ENCODE data around the gene CNNM3.
A peak's percentile ranks its signal among the peaks of the same experiment; 100 is the strongest.
"Not testable (repeated sequence)": the region's sequence is repeated elsewhere in the genome, so short reads cannot be mapped to it uniquely, and the experiment has no call there.

Gene CNNM3

DNA sequence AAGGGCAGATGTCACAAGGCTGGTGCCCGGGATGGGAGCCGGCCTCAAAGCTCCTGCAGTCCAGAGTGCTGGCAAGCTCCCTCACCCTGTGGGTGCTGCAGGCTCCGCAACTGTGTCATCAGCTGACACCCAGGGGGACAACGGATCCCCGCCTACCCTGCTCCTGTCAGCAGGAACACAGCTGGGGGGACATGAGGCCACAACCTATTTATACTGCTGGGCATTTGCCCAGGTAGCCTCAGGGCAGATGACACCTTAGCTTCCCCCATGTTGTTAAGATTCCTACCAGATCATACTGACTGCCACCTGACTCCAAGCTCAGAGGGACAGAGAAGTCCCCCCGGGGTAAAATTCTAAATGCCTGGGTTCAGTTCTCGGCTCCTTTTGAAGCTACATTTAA, 26.5 kb downstream of the CNNM3 start:
- DNase-seq = no peak

DNA sequence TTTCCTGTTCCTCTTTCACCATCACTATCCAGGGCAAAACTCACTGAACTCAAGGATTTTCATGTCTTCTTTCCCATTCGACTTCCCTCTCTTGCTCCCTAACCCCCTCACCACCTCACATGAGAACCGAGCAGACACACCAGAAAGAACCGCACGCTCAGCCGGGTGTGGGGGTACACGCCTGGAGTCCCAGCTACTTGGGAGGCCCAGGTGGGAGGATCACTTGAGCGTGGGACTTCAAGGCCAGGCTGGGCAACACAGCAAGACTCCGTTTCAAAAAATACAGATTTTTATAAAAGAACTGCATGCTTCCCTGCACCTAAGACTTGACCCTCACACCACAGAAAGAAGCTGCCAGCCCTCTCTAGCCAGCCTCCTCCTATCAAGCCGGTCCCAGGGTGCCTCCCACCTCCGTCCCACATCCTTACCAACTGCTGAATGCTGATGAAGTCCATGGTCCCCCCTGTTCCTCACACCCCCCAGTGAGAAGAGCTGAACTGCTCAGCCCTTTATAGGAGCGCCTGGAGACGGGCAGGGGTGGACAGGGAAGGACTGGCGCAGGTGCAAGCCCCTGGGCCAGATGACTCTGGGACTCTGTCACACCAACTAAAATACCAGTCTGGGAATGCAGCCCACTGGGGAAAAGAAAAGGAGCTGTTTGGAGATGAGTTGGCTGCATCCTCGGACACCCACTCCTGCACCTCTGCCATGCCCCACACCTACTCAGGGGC, 27.6 kb downstream of the CNNM3 start, which contains the start of gene ANKRD23:
Gene ANKRD23, minus strand, starts transcription at position 484 of the 731 bp plus-strand sequence. Its CDS starts 29 bp downstream, at position 455.
- no peak for DNase-seq

DNA sequence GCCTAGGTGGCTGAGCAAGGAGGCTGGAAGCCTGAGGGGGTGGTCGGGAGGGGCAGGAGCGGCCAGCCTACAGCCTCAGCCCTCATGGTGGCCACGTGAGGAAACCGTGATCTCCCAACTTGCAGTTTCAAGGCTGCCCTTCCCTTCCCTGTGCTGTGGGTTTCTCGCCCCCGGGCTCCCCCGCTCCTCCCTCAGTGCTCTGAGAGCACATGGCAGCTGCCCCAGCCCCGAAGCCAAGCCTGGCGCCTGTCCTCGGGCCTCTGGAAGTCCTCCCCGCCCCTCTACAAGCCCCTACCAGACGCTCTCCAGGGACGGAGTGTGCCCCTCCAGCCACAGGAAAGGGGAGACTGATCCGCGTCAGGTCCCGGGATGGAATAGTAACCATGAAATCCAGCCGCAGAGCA, 28.3 kb downstream of the CNNM3 start:
- no peak for DNase-seq

DNA sequence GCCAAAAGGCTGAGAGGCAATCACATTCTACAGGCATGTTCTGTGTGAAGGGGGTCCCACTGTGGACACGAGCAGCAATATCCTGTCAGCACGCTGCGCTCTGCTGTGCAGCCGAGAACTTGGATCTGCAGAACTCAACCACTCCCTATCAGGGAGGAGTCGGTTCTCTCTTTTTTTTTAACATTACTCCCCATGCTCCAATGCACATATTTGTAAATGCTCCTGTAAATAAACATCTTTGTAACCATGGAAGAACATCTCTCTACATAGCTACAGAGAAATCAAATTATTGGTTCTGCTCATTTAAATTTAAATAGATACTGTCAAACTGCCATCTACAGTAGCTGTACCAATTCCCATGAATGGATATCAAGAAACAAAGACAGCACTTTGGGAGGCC, 30.8 kb downstream of the CNNM3 start:
- no peak for DNase-seq

DNA sequence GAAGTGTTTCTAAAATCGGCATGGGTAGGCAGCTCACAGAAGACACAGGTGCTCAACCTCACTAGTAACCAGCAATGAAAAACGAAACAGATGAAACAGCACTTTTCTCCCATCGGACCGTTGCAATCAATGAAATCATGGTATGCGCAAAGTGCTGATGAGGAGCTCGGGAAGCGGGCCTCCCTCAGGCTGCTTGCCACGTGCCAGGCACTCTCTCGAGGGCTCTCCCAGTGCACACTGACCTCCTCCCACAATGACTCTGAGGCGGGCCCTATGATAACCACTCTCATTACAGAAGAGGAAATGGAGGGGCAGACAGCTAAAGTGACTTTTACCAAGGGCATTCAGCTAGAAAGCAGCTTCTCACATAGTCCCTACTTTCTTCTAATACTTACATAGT, 31.5 kb downstream of the CNNM3 start:
- DNase-seq = no peak

DNA sequence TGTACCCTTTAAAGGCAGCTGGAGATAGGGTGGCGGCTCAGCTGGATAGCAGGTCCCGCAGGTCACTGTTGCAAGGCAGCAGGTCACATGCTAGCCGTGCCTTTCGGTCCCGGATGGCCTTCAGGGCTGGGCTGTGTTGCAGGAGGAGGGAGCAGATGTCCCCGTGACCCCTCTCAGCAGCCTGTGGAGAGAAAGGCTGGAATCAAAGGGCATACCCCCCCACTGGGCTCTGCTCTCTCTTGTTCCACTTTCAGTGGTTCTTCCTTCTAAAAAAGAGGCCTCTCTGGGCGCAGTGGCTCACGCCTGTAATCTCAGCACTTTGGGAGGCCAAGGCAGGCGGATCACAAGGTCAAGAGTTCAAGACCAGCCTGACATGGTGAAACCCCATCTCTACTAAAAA, 32.2 kb downstream of the CNNM3 start:
- DNase-seq = no peak

DNA sequence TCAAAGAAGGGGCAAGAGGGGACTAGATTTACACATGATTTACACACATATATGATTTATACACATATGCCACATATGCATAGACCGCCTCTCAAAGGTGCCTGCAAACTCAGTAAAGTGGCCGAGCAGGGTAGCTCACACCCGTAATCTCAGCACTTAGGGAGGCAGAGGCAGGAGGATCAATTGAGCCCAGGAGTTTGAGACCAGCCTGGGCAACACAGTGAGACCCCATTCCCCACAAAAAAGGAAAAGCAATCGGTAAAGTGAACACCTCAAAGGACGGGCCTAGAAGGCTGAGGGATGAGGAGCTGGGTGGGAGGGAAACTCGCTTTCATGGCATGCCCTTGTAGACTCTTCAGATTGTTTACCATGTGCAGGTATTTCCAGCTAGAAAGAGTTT, 36.6 kb downstream of the CNNM3 start:
- DNase-seq = no peak

DNA sequence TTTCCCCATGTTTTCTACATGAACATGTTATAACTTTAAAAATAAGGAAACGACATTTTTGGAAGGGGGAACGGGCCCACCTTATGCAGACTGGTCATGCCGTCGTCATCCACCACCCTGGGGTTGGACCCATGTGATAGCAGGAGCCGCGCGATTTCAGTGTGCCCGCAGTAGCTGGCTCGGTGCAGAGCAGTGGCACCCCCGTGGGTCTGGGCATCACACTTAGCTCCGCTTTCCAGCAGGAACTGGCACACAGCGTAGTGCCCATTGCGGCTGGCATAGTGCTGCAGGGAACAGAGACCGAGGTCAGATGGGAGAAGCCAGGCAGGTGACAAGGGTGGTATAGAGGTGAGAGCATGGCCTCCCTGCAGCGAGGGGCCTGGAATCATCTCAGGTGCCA, 37.3 kb downstream of the CNNM3 start:
- DNase-seq = no peak

DNA sequence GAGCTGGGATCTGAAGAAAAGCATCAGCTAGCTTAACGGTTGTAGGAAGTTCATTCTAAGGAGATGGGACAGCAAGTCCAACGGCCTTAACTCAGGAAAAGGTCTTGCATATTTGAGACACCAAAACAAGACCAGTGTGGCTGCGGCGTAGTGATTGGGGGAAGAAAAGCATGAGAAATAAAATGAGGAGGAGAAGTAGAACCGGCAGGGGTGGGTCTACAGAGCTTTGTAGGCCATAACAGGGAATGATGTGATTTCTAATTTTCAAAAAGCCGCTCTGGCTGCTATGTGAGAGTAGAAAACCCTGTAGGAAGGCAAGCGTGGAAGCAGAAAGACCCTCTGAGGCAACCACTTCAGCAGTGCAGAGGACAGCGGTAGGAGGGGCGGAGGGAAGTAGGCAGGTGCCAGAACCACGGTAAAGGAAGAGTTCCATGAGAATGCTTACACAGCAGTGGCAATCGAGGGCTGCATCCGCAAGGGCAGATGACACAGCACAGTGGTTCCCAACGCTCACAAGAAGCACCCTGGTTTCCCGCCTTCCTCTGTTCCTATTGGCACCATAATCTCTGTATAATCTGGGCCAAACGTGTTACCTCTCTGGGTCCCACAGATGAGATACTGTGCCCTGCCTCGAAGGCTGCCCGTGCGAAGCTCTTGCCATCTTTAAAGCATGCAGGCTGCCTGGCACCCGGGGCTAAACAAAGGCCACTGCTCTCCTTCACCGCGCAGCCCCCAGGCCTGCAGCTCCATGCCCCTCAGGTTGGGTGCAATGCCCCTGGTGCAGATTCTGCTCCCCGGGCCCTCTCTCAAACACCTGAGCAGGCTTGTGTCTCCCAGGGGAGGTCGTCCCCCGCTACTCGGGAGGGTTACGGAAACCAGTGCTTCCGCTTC, 41.0 kb downstream of the CNNM3 start:
- DNase-seq = peak; percentile 33

DNA sequence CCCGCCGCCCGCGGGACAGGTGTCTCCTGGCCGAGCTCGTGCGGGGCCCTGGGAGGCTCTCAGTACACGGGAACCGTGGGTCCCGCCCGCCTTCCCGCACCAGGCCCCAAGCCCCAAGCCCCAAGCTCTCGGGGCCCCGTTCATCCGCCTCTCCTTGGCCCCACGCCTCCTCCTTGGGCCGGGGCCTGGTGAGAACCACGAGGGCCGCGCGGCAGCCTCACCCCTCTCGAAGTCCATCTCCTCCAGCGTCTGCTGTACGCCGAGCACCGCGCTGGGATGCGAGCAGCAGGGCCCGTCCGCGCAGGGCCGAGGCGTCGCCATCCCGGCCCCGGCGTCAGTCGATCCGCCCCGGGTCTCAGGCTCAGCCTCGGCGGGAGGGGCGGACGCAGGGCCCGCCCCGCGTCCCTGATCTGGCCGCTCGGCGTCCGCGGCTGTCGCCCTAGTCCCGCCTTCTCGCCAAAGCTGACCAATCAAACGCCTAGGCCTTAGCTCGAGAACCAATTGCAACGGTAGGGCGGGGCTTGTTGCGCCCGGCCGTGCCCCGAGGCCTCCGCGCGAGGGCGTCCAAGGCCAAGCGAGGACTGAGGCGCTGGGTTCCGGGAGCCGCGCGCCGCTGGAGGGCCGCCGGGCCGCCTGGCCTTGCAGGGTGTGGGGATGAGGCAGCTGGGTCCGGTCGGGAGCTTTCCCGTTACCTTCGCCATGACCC, 41.8 kb downstream of the CNNM3 start, which contains the start of gene ANKRD39:
Gene ANKRD39, minus strand, starts transcription at position 350 of the 706 bp plus-strand sequence. Its CDS starts 29 bp downstream, at position 321.
- DNase-seq = peak; percentile 99

DNA sequence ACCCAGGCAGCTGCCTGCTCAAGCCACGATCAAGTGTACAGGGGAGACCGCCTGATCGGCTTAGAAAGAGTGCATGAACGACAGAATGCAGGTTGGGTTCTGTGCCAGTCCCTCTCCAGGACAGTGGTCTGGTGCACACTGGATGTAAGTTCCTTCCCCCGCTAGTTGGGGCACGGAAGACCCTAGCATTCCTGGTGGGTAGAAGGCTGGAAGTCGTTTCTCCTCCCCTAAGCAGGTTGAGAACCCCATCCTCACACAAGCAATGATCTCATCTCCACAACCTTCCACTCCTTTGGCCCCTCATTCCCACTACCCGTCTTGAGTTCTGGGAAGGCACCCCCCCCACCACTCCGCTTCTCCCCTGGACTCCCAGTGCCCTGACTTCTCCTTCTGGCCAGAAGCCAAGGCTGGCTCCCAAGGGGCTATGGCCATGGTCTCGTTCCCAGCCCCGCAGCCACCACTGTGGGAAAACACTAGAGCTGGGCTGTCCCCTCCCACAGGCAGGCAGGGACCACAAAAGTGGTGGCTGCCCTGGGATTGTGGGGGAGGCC, 43.1 kb downstream of the CNNM3 start:
- DNase-seq = no peak

DNA sequence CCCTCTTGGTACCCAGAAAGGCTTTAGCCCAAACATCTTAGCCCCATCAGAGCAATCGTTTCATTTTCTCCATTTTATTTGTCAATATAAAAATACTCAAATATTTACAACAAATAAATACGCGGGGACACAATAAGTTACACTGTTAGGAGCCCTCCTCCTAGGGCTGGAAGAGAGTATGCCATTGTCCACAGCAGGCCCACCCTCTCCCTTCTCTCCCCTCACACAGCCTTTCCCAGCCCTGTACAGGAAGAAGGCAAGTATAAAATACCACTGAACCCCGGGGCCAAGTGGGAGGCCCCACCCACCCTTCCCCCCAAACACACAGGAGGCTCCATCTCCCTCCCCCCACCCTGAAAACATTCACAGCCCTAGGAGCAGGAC, 43.6 kb downstream of the CNNM3 start:
- no peak for DNase-seq

DNA sequence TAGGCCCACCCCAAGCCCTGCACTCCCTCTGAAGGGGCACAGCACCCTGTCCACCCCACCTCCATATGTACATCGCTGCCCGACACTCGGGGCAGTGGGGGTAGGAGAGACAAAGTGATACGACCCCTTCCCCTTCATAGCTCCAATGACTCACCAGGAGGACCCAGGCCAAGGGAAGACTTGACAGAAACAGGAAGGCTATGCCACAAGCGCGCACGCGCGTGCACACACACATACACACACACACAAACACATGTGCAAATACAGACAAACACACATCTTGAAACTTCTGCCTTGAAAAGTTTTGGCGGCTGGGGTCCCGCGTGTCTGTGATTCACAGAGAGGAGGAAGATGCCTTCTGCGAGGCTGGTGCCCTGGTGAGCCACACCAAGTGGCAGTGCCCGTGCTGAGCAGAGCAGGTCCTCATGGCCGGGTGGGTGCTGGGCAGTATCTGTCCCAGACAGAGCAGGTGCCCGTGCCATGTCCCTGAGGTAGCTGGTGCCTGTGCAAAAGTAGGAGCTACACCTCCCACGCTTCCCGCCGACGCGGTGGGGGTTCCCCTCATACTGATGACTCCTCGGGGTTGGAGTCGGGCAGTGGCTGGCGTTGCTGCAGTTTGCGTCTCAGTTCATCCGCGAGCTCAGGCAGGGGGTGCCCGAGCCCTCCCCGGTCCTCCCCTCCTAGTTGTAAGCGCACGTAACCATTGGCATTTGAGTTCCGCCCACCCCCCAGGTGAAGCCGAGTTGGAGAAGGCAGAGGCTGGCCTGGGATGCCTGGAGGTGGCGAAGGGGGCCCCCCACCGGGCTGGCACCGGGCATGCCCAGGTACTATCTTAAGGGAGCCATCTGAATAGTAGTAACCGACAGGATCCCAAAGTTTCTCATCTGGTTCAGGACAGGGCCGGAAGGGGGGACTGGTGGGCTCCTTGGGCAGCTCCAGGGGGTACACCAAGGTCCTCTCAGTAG, 44.3 kb downstream of the CNNM3 start:
- peak; percentile 37 for DNase-seq

DNA sequence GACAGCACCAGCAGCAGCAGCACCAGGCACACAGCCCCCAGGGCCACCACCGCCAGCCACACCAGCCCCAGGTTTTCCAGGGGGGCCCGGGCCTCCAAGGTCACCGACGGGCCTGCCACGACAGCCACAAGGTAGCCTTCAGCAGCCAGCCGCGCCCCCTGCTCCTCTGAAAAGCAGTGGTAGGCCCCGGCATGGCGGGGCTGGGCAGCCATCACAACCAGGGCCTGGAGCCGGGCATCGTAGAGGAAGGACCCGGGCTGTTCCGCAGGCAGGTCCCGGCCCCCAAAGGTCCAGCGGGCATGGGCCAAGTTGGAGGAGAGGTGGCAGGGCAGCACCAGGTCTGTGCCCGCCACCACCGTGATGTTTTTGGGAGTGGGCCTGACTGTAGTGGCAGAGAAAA, 45.0 kb downstream of the CNNM3 start:
- DNase-seq = no peak

DNA sequence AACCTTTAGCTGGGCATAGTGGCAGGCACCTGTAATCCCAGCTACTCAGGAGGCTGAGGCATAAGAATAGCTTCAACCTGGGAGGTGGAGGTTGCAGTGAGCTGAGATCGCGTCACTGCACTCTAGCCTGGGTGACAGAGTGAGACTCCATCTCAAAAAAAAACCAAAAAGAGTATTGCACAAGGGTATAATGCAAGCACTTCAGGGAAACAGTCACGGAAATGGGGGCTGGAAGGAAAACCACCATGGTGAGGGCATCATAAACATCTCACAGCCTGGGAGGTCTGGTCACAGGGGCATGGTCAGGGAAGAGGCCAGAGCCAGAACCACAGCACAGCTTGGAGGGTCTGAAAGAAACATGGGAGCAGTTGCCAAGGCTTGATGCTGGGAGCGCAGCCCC, 47.0 kb downstream of the CNNM3 start:
- DNase-seq = not testable (repeated sequence)

DNA sequence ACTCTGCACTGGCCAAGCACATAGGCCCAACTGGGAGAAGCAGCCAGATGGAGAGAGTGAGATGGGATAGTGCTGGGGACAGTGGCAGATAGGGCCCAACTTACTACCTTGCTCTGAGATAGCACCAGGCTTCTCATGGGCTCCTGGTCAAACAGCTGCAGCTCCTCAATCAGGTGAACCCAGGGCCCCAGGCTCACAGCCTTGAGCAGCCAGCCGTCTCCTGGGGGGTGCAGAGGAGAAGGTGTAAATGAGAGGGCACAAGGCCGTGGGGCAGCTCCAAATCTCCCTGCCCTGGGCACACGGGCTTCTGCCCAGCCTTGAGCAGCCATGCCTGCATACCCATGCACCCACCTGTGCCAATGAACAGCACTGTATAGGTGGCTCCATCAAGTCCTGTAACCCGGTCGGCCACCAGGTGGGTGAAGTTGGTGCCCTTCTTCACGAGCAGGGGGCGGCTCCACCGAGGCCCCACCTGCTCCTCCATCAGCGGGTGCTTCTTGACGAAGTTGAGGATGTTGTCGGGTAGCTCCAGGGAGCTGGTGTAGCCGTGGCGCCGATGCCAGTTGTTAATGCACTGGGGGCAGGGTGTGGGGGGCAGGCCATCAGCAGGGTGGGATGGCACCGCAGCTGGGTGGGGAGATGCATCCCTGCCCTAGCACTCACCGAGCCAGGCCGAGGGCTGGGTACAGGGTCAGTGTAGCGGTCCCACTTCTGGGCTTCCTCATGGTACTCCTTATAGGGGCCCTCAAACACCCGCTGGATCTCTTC, 47.7 kb downstream of the CNNM3 start:
- DNase-seq = no peak

DNA sequence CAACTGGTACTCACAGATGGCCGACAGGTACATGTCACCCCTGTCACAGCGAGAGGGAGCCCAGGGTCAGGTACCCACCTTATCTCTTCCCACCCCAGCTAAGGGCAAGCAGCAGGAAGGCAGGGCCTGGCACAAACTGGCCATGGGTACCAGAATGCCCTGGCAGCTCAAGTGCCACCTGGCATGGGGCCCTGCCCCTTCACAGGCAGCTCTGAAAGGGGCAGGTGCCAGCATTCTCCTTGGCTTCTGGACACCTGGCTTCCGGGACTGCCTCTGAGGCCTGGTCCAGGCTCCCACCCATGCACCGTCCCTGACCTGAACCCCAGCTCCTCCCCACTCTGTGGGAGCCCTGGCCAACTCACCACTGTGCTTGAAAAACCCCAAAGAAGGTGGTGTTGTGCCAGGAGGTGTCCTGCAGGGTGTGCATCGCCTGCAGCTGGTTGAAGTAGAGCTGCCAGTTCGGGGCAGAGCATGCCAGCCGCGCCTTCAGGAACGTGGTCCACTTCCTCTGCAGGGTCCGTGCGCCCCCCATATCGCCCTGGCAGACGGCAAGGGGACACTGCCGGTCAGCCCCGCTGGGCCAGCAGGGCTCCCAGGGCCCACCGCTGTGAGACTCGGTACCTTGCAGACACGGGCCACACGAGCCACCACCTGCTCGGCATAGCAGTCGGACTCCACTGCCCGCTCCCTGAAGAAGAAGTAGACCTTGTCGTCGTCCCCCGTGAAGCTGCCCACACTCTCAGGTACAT, 48.4 kb downstream of the CNNM3 start:
- no peak for DNase-seq

DNA sequence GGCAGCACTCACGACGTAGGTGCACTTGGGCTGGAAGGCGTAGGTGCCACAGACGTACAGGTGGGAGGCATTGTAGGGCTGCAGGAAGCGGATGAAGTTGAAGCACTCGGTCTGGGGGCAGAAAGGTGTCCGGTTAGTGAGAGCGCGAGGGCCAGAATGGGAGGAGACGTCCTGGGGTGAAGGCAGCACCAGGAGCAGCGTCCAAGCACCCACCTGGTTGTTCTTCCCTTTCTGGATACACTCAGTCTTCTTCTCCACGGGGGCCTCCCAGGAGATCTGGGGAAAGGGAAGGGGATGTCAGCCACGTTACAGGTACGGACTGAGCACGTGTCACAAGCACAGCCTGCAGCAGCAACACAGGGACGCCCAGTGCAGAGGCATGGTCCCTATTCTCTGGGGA, 49.6 kb downstream of the CNNM3 start:
- no peak for DNase-seq

DNA sequence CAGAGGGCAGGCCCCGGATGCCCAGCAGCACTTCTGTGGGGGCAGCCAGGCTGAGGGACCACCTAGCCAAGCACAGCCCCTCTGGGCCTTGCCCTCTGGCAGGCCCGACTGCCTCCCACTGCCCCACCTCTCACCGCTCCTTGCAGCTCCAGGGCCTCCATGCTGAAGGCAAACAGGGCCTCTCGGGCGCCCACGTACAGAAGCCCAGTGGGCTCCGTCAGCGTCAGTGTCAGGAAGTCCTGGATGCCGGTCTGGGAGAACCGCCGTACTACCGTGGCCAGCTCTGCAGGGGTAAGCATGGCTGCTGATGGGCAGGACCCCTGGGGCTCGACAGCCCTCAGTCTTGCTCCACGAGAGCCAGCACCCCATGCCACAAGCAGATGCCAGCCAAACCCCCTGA, 50.1 kb downstream of the CNNM3 start:
- DNase-seq = no peak

DNA sequence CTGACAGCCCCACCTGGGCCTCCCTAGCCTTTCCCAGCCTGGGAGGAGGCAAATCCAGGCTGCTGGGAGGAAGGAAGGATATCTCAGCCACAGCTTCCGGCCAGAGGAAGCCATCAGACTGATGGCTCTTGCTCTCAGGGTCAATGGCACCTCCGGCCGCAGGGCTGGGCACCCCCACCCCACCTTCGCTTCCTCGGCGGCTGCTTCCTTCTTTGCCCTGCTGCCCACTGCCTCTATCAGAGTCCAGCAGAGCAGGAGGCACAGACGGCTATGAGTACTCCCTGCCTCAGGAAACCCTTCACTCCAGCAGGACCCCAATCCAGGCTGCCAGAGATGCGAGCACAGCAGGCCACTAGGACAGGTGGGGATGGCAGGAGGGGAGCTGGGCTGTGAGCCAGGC, 50.5 kb downstream of the CNNM3 start:
- DNase-seq = no peak

All from CD4-positive, alpha-beta T cell treated with Interleukin-10 for 1 hour (primary cell).